Measurements from ENCODE around the gene ITPRIP. TPM values are rescaled to one million over a fixed set of nuclear protein-coding genes. Genes with fewer than 3 reads are reported as not detected.

ITPRIP gene
- total RNA-seq, 4 donors from 2014 or later, result 28.0 to 44.2 (median 29.4) TPM

DNA sequence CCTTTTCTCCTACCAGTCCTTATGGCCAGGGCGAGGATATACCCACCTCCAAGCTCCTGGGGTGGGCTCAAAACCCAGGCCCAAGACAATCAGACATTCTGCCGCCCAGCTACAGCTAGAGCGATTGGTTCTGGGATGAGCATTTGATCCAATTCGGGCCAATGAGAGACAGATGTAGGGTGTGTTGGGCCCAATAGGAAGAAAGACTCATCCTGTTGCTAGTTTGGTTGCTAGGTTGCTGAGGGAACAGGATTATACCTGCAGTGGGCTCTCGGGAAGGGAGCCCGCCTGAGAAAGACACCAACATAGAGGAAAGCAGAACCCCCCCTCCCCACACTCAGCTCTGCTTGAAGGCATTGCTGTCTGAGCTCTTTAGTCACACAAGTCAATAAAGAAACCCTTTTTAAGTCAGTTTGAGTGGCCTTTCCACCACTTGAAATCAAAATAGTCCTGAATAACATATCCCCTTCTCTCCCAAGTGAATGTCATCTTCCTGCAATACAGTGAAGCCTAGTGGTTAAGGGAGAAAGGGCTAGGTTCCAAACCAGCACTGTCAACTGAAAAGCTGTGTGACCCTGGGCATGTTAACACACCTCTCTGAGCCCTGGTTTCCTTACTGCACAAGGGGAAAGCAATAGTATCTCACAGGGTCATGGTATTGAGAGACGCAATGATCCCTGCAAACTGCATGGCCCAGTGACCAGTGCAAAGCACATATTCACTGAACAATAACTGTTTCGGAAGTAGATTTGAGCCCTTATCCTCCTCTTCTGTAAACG, 21.8 kb downstream of the ITPRIP start:
- no peaks in the 10 kb centered on the region for H3K27me3 ChIP-seq
- H3K4me1 ChIP-seq, result peaks cover 46 to 58% of the 10 kb centered on the region in 2 donors
- WGBS, 2 donors, result 81 to 83% methylated on average over 9 of the region's 9 CpGs
- TF ChIP-seq POLR2A (IDR thresholded peaks at IDR 0.05), result no peak
- TF ChIP-seq, protein P1, sequence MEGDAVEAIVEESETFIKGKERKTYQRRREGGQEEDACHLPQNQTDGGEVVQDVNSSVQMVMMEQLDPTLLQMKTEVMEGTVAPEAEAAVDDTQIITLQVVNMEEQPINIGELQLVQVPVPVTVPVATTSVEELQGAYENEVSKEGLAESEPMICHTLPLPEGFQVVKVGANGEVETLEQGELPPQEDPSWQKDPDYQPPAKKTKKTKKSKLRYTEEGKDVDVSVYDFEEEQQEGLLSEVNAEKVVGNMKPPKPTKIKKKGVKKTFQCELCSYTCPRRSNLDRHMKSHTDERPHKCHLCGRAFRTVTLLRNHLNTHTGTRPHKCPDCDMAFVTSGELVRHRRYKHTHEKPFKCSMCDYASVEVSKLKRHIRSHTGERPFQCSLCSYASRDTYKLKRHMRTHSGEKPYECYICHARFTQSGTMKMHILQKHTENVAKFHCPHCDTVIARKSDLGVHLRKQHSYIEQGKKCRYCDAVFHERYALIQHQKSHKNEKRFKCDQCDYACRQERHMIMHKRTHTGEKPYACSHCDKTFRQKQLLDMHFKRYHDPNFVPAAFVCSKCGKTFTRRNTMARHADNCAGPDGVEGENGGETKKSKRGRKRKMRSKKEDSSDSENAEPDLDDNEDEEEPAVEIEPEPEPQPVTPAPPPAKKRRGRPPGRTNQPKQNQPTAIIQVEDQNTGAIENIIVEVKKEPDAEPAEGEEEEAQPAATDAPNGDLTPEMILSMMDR (IDR thresholded peaks at IDR 0.05), result no peak
- no peak overlapping the region for H3K4me3 ChIP-seq (replicated peaks in 1 of 3)
- intact Hi-C loops (cut with DNase I), result no loop called here
- peaks cover 32 to 33% of the 10 kb centered on the region in 2 donors for H3K36me3 ChIP-seq
- H3K9me3 ChIP-seq, result no peaks in the 10 kb centered on the region
- peak overlapping the region in 2 of 3 donors; percentile 41 to 54 for H3K27ac ChIP-seq
- no peak for DNase-seq

DNA sequence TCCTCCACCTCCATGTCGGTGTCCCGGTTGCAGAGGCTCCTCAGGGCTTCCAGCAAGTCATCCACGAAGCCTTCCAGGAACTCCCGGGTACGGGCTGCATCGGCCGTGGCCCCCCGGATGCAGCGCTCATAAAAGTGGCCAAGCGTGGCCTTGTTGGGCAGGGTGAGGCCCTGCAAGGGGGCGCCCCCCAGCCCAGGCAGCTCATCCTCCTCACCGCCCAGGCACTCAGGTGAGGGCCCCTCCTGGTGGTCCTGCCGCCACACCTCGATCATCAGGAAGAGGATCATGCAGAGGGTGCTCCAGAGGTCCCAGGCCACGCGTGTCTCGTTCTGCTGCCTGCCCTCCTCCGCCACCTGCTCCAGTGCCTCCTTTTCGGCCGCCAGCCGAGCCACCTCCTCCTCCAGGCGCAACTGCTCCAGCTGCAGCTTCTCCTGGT, 22.8 kb downstream of the ITPRIP start:
- WGBS, 2 donors, result 95 to 100% methylated on average over 10 to 21 of the region's 22 CpGs
- Histone ChIP-seq H3K4me1 (peaks cover 36 to 54% of the 10 kb centered on the region in 2 donors), H3K9me3 (no peaks in the 10 kb centered on the region), H3K27me3 (no peaks in the 10 kb centered on the region), H3K36me3 (peaks cover 32 to 33% of the 10 kb centered on the region in 2 donors), H3K27ac (no peak overlapping the region), H3K4me3 (replicated peaks in 1 of 3) (no peak overlapping the region)
- no peak for DNase-seq
- intact Hi-C loops (cut with DNase I), result no loop called here
- no peak for TF ChIP-seq POLR2A (IDR thresholded peaks at IDR 0.05)
- TF ChIP-seq, protein P1 (IDR thresholded peaks at IDR 0.05), result no peak

DNA sequence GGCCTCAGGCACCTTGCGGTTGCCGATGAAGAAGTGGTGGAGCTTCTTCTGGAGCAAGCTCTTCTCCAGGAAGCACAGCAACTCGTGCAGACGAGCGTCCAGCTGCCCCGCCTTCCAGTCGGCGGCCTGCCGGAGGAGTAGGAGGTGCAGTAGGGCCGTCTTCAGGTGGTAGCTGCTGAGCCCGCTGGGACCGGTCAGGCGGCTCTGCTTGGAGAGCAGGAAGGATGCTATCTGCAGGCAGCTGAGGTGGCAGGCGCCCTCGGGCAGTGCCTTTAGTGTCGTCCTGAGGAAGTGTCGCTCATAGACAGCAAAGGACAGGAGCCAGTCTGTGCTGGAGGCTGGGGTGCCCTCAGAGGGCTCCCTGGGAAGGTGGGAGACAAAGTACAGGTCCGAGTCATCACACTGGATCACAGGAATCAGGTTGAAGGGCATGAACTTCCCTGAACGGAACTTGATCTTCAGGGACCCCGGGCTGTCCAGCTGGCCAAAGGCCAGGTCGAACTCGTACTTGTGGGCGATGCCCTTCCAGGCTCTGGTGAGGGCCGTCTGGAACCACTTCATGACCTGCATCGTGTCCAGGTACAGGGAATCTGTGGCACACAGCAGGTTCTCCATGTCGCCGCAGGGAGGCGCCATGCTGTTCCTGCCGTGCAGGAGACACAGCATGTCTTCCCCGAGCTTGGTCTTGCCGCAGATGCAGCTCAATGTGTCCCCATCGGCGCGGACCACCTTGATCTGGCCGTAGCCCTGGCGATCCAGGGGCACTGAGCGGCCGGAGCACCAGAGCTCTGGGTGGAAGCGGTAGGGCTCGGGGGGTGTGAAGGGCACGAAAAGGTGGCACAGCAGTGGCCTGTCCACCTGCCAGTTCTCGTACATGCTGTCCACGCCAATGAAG, 23.4 kb downstream of the ITPRIP start:
- H3K27ac ChIP-seq, result no peak overlapping the region
- TF ChIP-seq, protein P1 (IDR thresholded peaks at IDR 0.05), result no peak
- no peak for TF ChIP-seq POLR2A (IDR thresholded peaks at IDR 0.05)
- peaks cover 32 to 33% of the 10 kb centered on the region in 2 donors for H3K36me3 ChIP-seq
- DNase-seq, result no peak
- no peaks in the 10 kb centered on the region for H3K9me3 ChIP-seq
- intact Hi-C loops (cut with DNase I), result no loop called here
- 92 to 96% methylated on average over 17 to 43 of the region's 43 CpGs for WGBS, 2 donors
- no peaks in the 10 kb centered on the region for H3K27me3 ChIP-seq
- no peak overlapping the region for H3K4me3 ChIP-seq (replicated peaks in 1 of 3)
- peaks cover 30 to 56% of the 10 kb centered on the region in 2 donors for H3K4me1 ChIP-seq

DNA sequence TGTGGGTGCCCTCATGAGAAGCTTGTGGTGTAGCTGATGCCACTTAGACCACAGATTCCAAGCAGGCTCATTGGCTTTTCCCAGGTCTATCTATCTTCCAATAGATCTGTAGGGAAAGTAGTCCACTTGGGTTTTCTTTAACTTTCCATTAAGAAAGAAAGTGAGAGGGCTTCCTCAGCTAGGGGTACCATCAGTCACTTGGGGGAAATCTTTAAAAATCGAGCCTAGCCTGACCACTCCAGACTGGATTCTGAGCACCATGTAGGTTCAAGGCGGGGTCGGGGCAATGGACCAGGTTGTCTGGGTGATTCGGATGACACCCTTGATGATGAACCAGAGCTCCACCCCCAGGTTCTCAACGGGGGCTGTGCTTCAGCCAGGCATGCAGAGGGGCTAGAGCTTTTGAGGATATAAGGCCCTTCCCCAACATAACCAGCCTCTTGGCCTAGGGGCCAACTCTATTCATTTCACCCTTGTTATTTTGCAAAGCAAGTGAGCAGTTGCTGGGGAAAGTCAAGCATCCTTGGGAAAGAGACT, 27.0 kb downstream of the ITPRIP start:
- peaks cover 0 to 35% of the 10 kb centered on the region in 2 donors for H3K4me1 ChIP-seq
- 85 to 86% methylated on average over 5 of the region's 5 CpGs for WGBS, 2 donors
- H3K27ac ChIP-seq, result no peak overlapping the region
- intact Hi-C loops (cut with DNase I), result no loop called here
- H3K9me3 ChIP-seq, result no peaks in the 10 kb centered on the region
- no peak for DNase-seq
- TF ChIP-seq POLR2A (IDR thresholded peaks at IDR 0.05), result no peak
- TF ChIP-seq, protein P1 (IDR thresholded peaks at IDR 0.05), result no peak
- H3K4me3 ChIP-seq (replicated peaks in 1 of 3), result no peak overlapping the region
- peaks cover 32 to 33% of the 10 kb centered on the region in 2 donors for H3K36me3 ChIP-seq
- H3K27me3 ChIP-seq, result no peaks in the 10 kb centered on the region
